MM.1S (cell line): ENCODE data around the gene CDC42EP2.

ENCODE experiments used
- CTCF ChIP-seq: fragments of 300-600 bp; sonication (generic); IDR thresholded peaks from 2 replicates; pipeline ENCODE4 v1.5.1; 2016; ENCODE audit warnings: antibody characterized with exemption, low read length, mixed read lengths
- EZH2 ChIP-seq: fragments of 300-600 bp; sonication (generic); optimal IDR thresholded peaks from 2 replicates; pipeline ENCODE3; 2017; ENCODE audit warnings: low read depth, mild to moderate bottlenecking, antibody characterized with exemption, low read length, mixed read lengths
- EZH2phosphoT487 ChIP-seq: fragments of 300-600 bp; sonication (generic); IDR thresholded peaks from 2 replicates; pipeline ENCODE4 v1.6.1; 2018; ENCODE audit warnings: antibody characterized with exemption, low read length

DNA sequence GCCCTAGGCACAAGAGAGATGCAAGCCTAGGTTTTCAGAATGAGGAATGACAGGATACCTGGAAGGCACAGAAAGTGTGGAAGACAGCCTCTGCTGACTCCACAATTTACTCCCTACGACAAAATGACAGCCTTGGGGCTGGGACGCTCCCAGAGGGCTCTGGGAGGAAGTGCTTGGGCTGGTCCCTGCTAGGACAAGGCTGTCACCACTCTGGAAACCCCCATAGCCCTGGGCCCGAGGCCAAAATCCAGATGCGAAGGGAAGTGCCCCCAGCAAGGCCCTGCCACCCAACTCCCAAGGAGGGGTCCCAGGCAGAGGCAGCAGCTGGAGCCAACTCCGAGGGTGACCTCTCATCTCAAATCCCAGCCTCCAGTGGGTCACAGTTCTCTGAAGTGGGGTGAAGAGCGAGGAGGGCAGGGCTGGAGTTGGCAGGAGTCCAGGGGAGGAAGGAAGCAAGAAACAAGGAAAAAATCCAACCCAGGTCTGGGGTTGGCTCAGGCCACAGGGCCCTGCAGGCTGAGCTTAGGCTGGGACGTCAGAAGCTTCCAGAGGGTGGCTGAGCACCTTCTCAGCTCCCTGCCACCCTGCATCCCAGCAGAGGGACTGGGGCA, 6.3 kb upstream of the CDC42EP2 start:
- no peak for TF ChIP-seq EZH2phosphoT487
- TF ChIP-seq CTCF = no peak
- no peak for TF ChIP-seq EZH2
